Measurements from ENCODE around the gene EGR4.

EGR4 gene

GRCh38 chr2:73293534-73294171, at the start of gene EGR4:
TSS of gene EGR4 (minus strand) at chr2:73293548. CDS start at chr2:73293317, 231 bp downstream.
- peak within 1 kb of the TSS; percentile 51 for H3K4me3 ChIP-seq (ENCODE audit: low read depth, low read length)
- TF ChIP-seq, protein P1, sequence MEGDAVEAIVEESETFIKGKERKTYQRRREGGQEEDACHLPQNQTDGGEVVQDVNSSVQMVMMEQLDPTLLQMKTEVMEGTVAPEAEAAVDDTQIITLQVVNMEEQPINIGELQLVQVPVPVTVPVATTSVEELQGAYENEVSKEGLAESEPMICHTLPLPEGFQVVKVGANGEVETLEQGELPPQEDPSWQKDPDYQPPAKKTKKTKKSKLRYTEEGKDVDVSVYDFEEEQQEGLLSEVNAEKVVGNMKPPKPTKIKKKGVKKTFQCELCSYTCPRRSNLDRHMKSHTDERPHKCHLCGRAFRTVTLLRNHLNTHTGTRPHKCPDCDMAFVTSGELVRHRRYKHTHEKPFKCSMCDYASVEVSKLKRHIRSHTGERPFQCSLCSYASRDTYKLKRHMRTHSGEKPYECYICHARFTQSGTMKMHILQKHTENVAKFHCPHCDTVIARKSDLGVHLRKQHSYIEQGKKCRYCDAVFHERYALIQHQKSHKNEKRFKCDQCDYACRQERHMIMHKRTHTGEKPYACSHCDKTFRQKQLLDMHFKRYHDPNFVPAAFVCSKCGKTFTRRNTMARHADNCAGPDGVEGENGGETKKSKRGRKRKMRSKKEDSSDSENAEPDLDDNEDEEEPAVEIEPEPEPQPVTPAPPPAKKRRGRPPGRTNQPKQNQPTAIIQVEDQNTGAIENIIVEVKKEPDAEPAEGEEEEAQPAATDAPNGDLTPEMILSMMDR (IDR thresholded peaks at IDR 0.05; ENCODE audit: low read depth, low read length): no peak

DNA sequence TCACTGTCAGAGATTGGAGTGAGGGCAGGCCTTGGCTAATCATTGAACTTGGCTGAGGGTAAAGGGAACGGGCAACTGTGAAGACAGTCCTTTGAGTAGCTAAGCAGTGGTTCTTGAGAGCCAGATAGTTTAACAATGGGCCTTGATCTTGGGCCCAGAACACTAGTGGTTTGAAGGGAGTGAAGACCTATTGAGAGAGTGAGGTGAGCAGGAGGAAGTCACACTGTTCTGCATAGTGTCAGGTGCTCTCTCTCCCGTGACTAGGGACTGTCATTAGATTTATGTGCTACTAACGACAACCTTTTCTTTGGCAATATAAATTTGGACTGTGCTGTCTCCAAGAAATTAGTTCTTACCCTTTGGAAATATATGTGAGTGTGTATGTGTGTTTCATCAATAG, 47.7 kb upstream of the EGR4 start:
- TF ChIP-seq, protein P1 (IDR thresholded peaks at IDR 0.05; ENCODE audit: low read depth, low read length): no peak
- no peak overlapping the region for H3K4me3 ChIP-seq (ENCODE audit: low read depth, low read length)

- TF ChIP-seq, protein P1 (IDR thresholded peaks at IDR 0.05; ENCODE audit: low read depth, low read length): no peak
- no peak overlapping the region for H3K4me3 ChIP-seq (ENCODE audit: low read depth, low read length)
Measured at GRCh38 chr2:73339201-73339600, 45.9 kb upstream of the EGR4 start.

DNA sequence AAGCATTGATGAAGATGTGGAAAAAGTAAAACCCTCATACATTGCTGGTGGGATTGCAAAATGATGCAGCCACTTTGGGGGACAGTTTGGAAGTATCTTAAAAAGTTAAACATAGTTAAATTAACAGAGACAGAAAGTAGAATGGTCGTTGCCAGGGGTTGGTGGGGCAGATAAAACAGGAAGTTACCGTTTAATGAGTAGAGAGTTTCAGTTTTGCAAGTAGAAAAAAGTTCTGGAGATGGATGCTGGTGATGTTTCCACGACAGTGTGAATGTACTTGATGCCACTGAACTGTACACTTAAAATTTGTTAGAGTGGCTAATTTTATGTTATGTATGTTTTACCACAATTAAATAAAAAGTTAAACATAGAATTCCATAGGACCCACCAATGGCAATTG, 44.5 kb upstream of the EGR4 start:
- H3K4me3 ChIP-seq (ENCODE audit: low read depth, low read length): no peak overlapping the region
- TF ChIP-seq, protein P1 (IDR thresholded peaks at IDR 0.05; ENCODE audit: low read depth, low read length): no peak

- no peak overlapping the region for H3K4me3 ChIP-seq (ENCODE audit: low read depth, low read length)
- TF ChIP-seq, protein P1 (IDR thresholded peaks at IDR 0.05; ENCODE audit: low read depth, low read length): no peak
Measured at GRCh38 chr2:73334620-73335019, 41.3 kb upstream of the EGR4 start.

GRCh38 chr2:73334045-73334444, 40.7 kb upstream of the EGR4 start:
- H3K4me3 ChIP-seq (ENCODE audit: low read depth, low read length): no peak overlapping the region
- TF ChIP-seq, protein P1 (IDR thresholded peaks at IDR 0.05; ENCODE audit: low read depth, low read length): no peak

DNA sequence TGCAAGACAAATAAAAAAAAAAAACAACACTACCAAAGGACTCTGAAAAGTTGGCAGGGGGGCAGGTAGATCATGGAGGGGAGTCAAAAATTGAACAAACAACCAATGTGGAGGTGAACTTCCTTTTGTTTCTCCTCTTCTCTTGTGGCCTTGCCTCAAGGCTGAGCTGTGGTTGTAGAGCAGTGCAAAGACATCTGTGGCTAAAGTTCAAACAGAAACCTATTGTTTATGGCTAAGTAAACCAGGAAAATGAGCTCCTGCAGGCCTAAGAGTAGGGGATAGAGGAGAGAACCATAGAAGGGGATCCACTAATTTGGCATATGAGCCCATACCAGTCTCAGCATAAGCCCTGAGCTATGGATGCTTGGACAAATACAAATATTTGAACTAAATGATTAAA, 40.2 kb upstream of the EGR4 start:
- H3K4me3 ChIP-seq (ENCODE audit: low read depth, low read length): no peak overlapping the region
- TF ChIP-seq, protein P1 (IDR thresholded peaks at IDR 0.05; ENCODE audit: low read depth, low read length): no peak

All from WI38 (cell line).